Measurements from ENCODE around the gene CLEC4M.
A peak's percentile ranks its signal among the peaks of the same experiment; 100 is the strongest.
"Not testable (repeated sequence)": the region's sequence is repeated elsewhere in the genome, so short reads cannot be mapped to it uniquely, and the experiment has no call there.

CLEC4M gene

DNA sequence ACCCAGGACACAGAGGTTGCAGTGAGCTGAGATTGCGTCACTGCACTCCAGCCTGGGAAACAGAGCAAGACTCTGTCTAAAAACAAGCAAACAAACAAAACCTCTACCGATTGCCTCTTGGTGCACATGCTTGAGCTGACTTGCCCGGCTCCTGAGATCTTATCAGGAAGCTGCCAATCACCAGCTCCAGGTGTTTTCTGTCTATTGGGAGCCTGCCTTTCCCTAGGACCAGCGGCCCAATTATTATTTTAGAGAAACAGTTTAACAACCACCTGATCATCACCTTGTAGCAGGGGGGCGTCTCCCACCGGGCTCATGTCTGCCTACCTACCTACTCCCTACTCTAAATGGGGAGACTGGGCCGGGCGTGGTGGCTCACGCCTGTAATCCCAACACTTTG lies 10.8 kb downstream of the CLEC4M start:
- no peak for DNase-seq (ENCODE audit: low read depth in 3 of 3)

DNA sequence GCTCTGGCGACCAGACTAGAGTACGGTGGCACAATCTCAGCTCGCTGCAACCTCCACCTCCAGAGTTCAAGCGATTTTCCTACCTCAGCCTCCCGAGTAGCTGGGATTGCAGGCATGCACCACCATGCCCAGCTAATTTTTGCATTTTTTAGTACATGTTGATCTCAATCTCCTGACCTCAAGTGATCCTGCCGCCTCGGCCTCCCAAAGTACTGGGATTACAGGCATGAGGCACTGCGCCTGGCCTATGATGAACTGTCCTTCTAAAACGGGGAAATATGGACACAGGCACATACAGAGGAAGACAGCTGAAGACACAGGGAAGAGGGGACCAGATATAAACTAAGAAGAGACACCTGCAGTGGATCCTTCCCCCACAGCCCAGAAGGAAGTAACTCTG lies 12.7 kb downstream of the CLEC4M start:
- DNase-seq (ENCODE audit: low read depth in 3 of 3): no peak

DNA sequence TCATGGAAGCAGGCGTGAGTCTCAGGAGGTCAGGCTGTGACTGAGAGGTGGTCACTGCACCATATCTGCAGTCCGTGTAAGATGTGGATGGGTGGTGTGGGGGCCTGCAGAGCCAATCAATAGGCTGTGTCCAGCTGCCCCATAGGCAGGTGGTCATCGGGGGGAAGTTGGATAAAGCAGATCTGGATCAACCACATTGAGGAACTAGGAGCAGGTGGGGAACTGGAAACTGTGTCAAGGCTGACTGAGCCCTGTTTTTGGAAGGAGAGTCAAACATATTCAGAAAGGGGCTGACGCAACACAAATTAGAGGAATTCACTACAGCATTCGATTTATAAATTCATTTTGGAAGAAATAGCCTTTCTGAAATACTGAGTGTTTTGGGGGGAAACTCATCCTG lies 15.0 kb downstream of the CLEC4M start:
- no peak for DNase-seq (ENCODE audit: low read depth in 3 of 3)

DNA sequence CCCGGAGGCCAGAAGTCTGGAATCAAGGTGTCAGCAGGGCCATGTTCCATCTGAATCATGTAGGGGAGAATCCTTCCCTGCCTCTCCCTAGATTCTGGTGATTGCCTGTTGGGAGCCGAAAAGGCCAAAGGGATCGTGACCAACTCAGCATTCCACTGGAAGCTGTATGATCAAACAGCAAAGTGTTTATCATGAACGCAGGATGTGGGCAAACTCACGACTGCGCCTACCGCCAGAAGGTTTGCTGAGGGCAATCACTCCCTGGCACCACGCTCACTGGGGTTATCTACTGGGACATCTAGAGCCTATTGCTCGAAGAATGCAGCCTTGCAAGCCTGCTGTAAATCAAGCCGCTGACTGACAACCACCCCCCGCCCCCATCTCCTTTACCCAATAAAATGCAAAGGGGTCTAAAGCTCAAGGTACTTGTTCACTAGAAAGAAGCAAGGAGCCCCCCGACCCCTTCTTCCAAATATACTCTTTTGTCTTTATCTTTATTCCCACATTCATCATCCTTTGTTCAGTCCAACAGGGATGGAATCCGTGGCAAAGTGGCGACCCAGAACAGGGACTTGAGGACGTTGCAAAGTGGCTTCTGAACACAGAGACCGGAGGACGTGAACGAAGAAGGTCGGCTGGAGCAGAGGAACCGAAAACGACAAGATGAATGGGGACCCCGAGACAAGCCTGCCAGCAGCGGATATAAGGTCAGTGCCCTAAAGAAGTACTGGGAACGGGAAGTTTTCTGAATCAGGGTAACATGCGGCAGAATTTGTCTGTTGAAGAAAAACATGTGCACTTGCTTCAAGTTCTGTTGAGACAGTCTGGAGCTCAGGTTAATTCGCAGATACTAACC lies 16.8 kb downstream of the CLEC4M start:
- DNase-seq (ENCODE audit: low read depth in 3 of 3): no peak

DNA sequence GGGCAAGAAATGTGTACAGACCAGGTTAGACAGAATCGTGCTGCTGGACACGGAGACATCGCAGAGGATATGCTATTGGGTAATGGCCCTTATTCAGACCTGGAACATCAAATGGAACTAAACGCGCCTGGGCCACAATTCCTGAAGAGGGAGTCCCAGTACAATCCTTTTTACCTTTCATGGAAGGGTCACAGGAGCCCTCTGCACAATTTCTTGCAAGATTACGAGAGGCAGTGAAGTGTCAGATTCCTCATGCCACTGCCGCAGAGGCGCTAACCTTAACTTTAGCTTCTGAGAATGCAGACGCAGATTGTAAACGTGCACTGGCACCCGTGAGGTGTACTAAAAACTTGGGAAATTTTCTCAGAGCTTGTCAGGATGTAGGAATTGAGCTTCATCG lies 18.1 kb downstream of the CLEC4M start:
- DNase-seq (ENCODE audit: low read depth in 3 of 3): no peak

DNA sequence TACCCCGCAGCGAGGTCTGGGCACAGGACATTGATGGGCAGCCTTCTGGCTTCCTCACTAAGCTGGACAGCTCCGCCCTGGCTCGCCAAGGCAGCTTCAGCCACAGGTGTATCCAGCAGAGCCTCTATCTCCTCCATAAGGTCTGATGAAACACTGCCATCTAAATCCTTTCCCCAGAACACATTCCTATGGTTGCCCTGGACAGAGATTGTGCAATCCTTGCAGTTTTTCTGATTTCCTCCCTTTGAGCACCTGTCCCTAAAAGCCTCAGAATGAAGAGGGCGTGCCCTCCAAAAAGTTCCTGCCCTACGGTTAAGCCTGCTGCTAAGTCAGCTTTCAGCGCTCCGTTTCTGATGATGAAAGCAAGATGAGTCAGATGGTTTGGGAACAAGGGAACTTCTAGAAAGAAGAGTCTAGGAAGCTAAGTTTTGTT lies 21.0 kb downstream of the CLEC4M start:
- DNase-seq (ENCODE audit: low read depth in 3 of 3): no peak

DNA sequence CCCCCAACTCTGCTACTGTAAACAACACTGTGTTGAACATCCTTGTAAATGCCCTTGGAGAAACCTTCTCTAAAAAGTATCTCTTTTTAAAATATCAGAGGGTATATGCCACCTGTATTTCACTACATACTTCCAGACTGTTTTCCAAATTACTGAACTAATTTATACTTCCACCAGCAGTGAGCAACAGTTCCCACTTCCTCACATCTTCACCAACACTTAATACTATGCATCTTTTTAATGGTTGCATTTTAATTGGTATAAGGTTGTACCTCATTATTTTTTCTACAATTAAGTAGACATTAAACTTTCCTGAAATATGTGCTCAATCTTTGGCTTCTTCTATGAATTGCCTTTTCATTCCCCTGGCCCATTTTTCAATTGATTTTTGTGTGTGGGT lies 21.8 kb downstream of the CLEC4M start:
- DNase-seq (ENCODE audit: low read depth in 3 of 3): no peak

DNA sequence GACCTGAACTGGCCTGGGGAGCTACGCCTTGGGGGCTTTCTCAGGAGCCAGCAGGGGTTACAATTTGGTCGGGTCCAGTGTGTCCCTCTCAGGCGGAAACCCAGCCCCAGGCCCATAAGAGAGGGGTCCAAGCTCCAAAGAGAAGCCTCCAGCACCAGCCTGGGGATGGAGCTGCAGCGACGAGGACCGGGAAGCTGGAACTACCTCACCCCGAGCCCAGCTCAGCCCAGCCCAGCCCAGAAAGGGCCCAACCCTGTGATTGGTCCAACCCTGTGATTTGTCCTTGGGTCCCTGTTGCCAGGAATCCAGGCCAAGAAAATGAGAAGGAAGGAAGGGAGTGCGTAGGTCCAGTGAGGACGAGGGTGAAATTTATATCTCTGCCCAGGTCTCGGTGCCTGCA lies 24.1 kb downstream of the CLEC4M start:
- DNase-seq (ENCODE audit: low read depth in 3 of 3): no peak

DNA sequence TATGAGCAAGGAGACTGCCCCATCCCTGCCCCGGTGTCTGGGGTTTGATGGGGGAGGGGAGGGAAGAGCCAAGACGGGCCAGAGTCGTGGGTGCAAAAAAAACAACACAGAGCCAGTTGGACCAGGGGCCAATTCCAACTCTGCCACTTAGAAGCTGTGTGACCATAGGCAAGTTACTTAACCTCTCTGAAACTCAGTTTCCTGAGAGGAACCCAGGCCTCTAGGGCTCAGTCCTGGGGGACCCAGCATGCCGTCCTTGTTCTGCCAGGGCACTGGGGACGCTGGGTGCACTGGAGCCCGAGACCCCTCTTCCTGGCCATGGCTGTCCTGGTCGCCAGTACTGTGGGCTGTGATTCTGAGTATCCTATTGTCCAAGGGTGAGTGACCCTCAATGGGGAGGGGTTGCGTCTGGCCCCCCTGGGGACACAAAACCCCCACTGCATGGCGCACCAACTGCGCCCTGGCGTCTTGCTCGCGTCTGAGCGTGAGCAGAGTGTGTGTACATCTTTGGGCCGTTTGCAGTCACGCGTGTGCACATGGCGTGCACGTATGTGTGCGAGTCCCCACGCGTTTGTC lies 24.6 kb downstream of the CLEC4M start:
- no peak for DNase-seq (ENCODE audit: low read depth in 3 of 3)

DNA sequence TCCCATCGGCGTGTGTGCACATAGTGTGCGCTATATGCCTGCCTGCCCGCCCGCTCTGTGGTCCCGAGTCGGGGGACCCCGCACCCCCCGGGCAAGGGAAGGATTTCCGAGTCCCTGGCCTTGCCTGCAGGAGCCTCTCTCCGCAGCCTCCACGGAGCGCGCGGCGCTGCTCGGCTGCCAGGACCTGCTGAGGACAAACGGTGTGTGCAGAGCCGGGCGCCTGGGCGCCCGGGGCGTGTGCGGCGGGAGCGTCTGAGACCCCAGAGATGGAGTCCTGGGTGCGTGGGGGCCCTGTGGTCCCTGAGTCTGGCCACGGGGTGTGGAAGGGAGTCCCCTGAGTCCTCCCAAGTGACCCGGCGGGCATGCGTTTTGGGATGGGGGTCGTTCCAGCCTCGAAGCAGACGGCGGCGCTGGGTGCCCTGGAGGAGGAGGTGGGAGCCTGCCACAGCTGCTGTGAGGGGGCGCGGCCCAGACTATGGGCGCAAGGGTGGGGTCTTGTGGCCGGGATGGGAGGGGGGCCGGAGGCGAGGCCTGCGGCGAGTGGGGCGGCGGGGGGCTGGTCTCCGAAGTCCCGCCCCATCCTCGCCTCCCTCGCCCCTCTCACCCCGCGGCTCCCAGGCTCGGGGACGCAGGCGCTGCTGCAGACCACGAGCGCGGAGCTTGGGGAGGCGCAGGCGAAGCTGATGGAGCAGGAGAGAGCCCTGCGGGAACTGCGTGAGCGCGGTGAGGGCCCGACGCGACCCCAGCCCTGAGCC lies 25.3 kb downstream of the CLEC4M start:
- no peak for DNase-seq (ENCODE audit: low read depth in 3 of 3)

DNA sequence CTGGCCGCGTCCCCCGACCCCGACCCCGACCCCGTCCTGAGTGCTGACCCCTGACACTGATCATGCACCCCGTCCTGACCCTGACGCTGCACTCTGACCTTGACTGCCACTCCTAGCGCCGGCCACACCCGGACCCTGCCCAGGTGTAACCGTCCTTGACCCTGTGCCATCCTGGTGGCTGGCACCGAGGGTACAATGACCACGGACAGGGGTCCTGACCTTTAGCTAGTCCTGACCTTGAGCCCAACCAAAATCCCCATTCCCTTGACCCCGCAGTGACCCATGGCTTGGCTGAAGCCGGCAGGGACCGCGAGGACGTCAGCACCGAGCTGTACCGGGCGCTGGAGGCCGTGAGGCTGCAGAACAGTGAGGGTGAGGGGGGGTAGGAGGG lies 25.9 kb downstream of the CLEC4M start:
- DNase-seq (ENCODE audit: low read depth in 3 of 3): no peak

DNA sequence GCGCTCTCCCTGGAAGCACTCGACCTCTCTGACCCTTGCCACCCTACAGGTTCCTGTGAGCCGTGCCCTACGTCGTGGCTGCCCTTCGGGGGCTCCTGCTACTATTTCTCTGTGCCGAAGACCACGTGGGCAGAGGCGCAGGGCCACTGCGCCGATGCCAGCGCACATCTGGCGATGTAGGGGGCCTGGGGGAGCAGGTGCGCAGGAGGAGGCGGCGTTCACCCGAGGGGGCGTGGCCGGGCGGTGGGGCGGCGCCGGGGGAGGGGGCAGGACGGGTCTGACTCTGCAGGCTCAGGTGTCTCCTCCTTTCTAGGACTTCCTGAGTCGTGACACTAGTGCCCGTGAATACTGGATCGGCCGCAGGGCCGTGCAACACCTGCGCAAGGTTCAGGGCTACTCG lies 26.4 kb downstream of the CLEC4M start:
- peak in 1 of 3 experiments; percentile 28 for DNase-seq (ENCODE audit: low read depth in 3 of 3)

DNA sequence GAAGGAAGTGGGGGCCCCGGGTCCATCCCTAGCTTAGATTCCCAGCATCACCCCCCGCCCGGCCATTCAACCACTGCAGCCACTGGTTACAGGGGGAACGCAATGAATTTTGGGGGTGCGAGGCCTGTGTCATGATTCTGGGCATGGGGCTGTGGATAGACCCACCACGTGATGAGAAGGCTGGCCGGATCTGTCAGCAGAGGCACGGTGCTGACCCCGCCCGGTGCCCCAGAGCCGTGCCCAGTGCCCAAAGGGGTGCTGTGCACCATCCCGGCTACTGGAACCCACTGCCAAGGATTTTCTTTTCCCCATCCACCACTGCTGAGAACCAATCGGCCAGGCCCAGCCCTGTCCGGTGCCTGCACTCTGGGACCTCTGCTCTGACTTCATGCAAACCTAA lies 27.4 kb downstream of the CLEC4M start:
- no peak for DNase-seq (ENCODE audit: low read depth in 3 of 3)

DNA sequence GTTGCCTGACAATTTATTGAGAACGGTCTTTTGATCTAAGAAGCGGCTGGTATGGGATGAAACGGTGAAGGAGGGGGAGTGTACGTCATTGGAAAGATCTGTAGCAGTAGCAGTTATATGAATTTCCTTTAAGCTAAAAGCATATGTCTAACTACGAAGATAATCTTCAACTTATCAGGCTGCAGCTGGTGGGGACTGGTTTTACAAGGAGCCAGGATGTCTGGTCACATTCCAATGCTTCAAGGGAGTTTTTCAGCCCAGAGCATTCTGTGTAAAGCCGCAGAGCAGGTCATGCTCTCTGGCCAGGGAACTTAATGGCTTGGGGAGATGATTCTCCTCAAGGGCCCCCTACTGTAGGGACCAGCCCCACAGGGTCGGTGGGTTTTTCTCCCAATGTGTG lies 29.2 kb downstream of the CLEC4M start:
- DNase-seq (ENCODE audit: low read depth in 3 of 3): no peak

DNA sequence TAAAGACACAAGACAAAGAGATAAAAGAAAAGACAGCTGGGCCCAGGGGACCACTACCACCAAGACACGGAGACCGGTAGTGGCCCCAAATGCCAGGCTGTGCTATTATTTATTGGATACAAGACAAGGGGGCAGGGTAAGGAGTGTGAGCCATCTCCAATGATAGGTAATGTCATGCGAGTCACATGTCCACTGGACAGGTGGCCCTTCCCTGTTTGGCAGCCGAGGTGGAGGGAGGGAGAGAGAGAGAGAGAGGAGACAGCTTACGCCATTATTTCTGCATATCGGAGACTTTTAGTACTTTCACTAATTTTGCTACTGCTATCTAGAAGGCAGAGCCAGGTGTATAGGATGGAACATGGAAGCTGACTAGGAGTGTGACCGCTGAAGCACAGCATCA lies 29.7 kb downstream of the CLEC4M start:
- not testable (repeated sequence) for DNase-seq (ENCODE audit: low read depth in 3 of 3)

DNA sequence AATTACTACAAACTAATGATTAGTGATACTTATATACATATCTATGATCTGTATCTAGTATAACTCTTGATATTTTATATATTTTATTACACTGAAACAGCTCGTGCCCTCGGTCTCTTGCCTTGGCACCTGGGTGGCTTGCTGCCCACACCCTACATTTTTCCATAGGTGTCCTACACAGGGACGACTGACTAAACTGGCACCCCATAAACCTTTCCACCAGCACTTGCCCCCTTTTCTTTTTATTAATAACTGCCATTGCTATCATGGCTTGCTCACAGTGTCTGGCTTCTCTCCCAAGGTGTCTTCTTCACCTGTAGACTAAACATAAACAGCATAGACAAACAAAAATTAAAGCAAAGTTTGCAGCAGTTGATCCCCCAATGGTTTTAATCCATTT lies 30.4 kb downstream of the CLEC4M start:
- no peak for DNase-seq (ENCODE audit: low read depth in 3 of 3)

DNA sequence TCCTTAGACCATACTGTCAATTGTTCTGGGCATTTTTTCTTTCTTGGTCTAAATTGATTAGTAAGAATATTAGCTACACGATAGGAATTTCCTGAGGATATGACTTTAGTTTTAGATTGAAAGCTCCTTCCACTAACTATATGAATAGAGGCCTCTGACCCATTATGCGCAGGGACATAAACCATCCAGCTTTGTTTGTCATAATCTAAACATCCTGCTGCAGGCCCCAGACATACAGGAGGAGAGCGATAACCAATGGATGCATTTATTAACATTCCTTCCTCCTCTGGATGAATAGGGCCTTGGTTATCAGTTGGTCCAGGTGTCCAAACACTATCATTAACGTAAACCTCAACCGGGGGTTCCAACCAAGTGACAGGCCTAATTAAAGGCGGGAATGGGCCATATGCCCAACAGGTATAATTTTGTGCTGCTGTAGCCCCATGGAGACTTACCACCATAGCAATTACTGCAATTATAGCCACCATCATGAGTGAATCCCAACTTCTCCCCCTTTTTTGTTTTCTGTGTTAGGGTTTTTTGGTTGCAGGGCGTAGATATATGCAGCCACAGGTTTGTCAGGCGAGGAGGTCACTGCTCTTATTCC lies 32.6 kb downstream of the CLEC4M start:
- DNase-seq (ENCODE audit: low read depth in 3 of 3): no peak

DNA sequence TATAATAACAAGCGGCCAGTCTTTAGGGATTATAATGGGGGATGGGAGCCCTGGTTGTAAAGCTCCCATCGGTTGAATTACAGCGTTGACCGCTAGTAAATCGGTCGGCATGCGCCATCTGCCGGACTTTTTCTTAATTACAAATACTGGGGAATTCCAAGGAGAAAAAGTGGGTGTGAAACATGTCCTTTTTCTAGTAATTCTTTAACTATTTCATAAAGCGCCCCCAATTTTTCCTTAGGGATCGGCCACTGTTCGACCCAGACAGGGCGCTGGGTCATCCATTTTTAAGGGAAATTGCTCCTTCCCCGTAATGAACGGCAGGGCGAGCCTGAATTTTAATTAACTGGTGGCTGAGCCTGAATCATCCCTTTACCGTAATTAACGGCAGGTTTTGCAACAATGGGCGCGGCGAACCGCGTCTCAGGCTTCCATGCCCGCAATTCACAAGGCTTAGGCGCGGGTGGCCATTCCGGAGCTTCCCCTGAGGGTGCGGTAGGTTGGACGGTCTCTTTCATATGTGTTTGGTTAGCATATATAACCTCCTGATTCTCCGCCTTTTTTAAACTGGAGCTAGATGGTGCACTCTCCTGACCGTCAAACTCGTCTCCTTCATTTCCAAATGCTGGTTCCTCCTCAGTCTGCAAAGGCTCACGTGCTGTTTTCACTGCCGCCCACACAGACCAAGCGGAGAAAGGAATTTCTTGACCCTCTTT lies 36.8 kb downstream of the CLEC4M start:
- DNase-seq (ENCODE audit: low read depth in 3 of 3): peak; percentile 48 to 57 (median 53)

DNA sequence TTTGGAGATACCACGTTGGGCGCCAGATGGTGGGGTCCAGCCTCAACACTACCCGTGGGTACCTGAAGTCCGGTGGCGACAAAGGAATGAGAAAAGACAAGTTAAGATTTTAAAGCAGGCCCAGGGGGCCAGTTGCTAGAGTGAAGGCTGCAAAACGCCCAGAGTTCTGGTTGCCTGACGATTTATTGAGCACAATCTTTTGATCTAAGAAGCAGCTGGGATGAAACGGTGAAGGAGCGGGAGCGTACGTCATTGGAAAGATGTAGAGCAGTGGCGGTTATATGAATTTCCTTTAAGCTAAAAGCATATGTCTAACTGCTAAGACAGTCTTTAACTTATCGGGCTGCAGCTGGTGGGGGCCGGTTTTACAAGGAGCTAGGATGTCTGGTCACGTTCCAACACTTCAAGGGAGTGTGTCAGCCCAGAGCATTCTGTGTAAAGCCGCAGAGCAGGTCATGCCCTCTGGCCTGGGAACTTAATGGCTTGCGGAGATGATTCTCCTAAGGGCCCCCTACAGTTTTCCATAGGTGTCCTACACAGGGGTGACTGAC lies 38.1 kb downstream of the CLEC4M start:
- DNase-seq (ENCODE audit: low read depth in 3 of 3): no peak

DNA sequence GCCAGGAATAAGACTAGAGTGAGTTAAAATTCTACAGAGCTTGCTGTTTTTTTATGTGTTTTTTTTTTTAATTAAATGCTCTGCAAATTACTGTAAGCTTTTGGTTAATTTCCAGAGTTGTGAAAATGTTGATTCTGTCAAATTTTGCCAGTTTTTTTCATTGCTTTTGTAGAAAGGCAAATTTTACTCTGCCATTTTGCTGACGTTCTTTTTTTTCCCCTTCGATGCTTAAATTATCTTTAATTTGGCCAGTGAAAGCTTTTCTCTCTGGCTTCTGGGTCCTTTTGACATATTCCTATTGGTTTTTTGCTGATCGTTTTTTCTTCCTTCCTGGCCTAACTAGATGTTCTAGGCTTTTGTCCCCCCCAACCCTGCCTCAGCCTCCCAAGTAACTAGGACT lies 43.2 kb downstream of the CLEC4M start:
- DNase-seq (ENCODE audit: low read depth in 3 of 3): no peak

DNA sequence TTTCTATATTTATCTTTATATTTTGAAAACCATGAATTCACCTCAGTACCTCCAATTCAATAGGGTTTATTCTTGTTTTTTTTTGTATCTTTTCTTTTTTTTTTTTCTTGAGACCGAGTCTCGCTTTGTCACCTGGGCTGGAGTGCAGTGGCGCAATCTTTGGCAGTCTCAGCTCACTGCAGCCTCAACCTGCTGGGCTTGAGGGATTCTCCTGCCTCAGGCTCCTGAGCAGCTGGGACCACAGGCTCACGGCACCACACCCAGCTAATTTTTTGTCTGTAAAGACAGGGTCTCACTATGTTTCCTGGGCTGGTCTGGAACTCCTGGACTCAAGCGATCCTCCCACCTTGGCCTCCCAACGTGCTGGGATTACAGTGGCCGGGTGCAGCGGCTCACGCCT lies 43.8 kb downstream of the CLEC4M start:
- DNase-seq (ENCODE audit: low read depth in 3 of 3): no peak

DNA sequence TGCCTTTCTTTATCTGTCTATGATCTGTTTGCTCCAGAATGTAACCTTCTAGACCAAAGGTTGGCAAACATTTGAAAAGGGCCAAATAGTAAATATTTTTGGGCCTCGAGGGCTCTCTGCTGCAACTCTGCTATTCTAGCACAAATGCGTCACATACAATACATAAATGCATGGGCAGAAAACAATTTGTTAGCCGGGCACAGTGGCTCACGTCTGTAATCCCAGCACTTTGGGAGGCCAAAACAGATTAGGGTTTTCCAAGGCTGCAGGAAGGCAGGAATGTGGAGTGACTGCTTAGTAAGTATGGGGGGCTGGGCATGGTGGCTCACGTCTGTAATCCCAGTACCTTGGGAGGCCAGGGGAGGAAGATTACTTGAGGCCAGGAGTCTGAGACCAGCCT lies 45.1 kb downstream of the CLEC4M start:
- no peak for DNase-seq (ENCODE audit: low read depth in 3 of 3)

Measured in stimulated activated CD4-positive, alpha-beta T cell treated with anti-CD3 and anti-CD28 coated beads, TNF-alpha, amount 100 ng/mL, for 24 hours (primary cell).